ENCODE data around the gene UBE2O.
A peak's percentile ranks its signal among the peaks of the same experiment; 100 is the strongest.

GRCh38 chr17:76405967-76406647 is 46.8 kb downstream of the UBE2O start:
- TF ChIP-seq CTCF (IDR thresholded peaks at IDR 0.05; ENCODE audit: low read depth, low read length) = no peak
- TF ChIP-seq MAX (IDR thresholded peaks at IDR 0.05; ENCODE audit: low read depth, low read length) = peak; percentile 53
- no peak for TF ChIP-seq POLR2A (IDR thresholded peaks at IDR 0.05; ENCODE audit: extremely low read depth, insufficient read length)
- no peak for TF ChIP-seq MYC (IDR thresholded peaks at IDR 0.05; ENCODE audit: low read depth, low read length)
